Neural cell (in vitro differentiated cells): Measurements from ENCODE around the gene WRAP73. TPM values are rescaled to one million over a fixed set of nuclear protein-coding genes. Genes with fewer than 3 reads are reported as not detected.

Experiments
- H2AFZ ChIP-seq: fragments of 200-600, 300-800 bp; sonication (generic), shearing (Covaris generic); 2 replicates; pipeline ENCODE4 v1.6.0; 2014; ENCODE audit warnings: low read depth, mild to moderate bottlenecking, antibody characterized with exemption, low read length, moderate library complexity
- H3F3A ChIP-seq: fragments of 200-600 bp; shearing (Covaris generic); 2 replicates; pipeline ENCODE4 v1.6.1; 2016; ENCODE audit warnings: mild to moderate bottlenecking, moderate library complexity, mixed read lengths, antibody characterized with exemption, low read length; ENCODE audit not compliant: insufficient read depth, poor library complexity, severe bottlenecking
- H3K27ac ChIP-seq: fragments of 200-600, 300-800 bp; sonication (generic), shearing (Covaris generic); 2 replicates; pipeline ENCODE4 v1.5.1; 2014; ENCODE audit warnings: mild to moderate bottlenecking, low read length, moderate library complexity
- H3K27me3 ChIP-seq: fragments of 300-800, 200-600 bp; sonication (generic), shearing (Covaris generic); 2 replicates; pipeline ENCODE4 v1.6.0; 2014; ENCODE audit warnings: mild to moderate bottlenecking, low read depth, low read length, moderate library complexity; ENCODE audit not compliant: insufficient read depth
- H3K36me3 ChIP-seq: fragments of 300-800, 200-600 bp; sonication (generic), shearing (Covaris generic); 2 replicates; pipeline ENCODE4 v1.5.1; 2014; ENCODE audit warnings: mild to moderate bottlenecking, antibody characterized with exemption, low read length, moderate library complexity; ENCODE audit not compliant: insufficient read depth
- H3K4me2 ChIP-seq: fragments of 300-800, 200-600 bp; sonication (generic), shearing (Covaris generic); 2 replicates; pipeline ENCODE4 v1.6.0; 2014; ENCODE audit warnings: mild to moderate bottlenecking, low read length
- H3K4me3 ChIP-seq: fragments of 300-800, 200-600 bp; sonication (generic), shearing (Covaris generic); 2 replicates; pipeline ENCODE4 v1.5.1; 2014; ENCODE audit warnings: mild to moderate bottlenecking, low read length, moderate library complexity
- H3K79me2 ChIP-seq: fragments of 200-600 bp; shearing (Covaris generic); replicated peaks from 2 replicates; pipeline ENCODE4 v1.6.0; 2014; ENCODE audit warnings: mild to moderate bottlenecking, low read length, moderate library complexity; ENCODE audit not compliant: insufficient read depth
- H3K9ac ChIP-seq: fragments of 300-800, 200-600 bp; sonication (generic), shearing (Covaris generic); 2 replicates; pipeline ENCODE4 v1.6.1; 2016; ENCODE audit warnings: mild to moderate bottlenecking, low read length, mixed read lengths
- H3K9me2 ChIP-seq: fragments of 200-600 bp; shearing (Covaris generic); 2 replicates; pipeline ENCODE4 v1.6.1; 2016; ENCODE audit warnings: mild to moderate bottlenecking, low read length, mixed read lengths; ENCODE audit not compliant: insufficient read depth
- H3K9me3 ChIP-seq: fragments of 200-600, 300-800 bp; sonication (generic), shearing (Covaris generic); 2 replicates; pipeline ENCODE4 v1.6.1; 2016; ENCODE audit warnings: mild to moderate bottlenecking, mixed run types, low read length, moderate library complexity, mixed read lengths
- H4K20me1 ChIP-seq: fragments of 200-600 bp; shearing (Covaris generic); 2 replicates; pipeline ENCODE4 v1.6.1; 2016; ENCODE audit warnings: mild to moderate bottlenecking, mixed run types; ENCODE audit not compliant: insufficient read depth
- CTCF ChIP-seq: fragments of 450-650 bp; IDR thresholded peaks from 2 replicates; pipeline ENCODE4 v1.5.1; 2014; ENCODE audit warnings: antibody characterized with exemption, mild to moderate bottlenecking, moderate library complexity; ENCODE audit not compliant: poor library complexity, severe bottlenecking
- EP300 ChIP-seq: fragments of 450-650 bp; conservative IDR thresholded peaks from 2 replicates; pipeline ENCODE4 v1.6.1; 2014; ENCODE audit warnings: antibody characterized with exemption, mild to moderate bottlenecking, moderate library complexity; ENCODE audit not compliant: poor library complexity, severe bottlenecking
- EZH2 ChIP-seq: fragments of 200-600, 300-800 bp; shearing (Covaris generic), sonication (generic); IDR thresholded peaks from 2 replicates; pipeline ENCODE4 v1.6.1; 2014; ENCODE audit warnings: antibody characterized with exemption, low read length, borderline replicate concordance, mild to moderate bottlenecking; ENCODE audit not compliant: insufficient read depth, poor library complexity, severe bottlenecking
- MXI1 ChIP-seq: fragments of 450-650 bp; conservative IDR thresholded peaks from 2 replicates; pipeline ENCODE4 v1.6.1; 2014; ENCODE audit warnings: antibody characterized with exemption, mild to moderate bottlenecking; ENCODE audit not compliant: poor library complexity, severe bottlenecking
- POLR2AphosphoS5 ChIP-seq: IDR thresholded peaks from 2 replicates; pipeline ENCODE4 v1.6.1; 2012
- RAD21 ChIP-seq: fragments of 450-650 bp; conservative IDR thresholded peaks from 2 replicates; pipeline ENCODE4 v1.6.1; 2014; ENCODE audit warnings: antibody characterized with exemption, mild to moderate bottlenecking, moderate library complexity
- REST ChIP-seq: IDR thresholded peaks from 2 replicates; pipeline ENCODE4 v1.6.1; 2012; ENCODE audit warnings: borderline replicate concordance
- SMC3 ChIP-seq: fragments of 450-650 bp; conservative IDR thresholded peaks from 2 replicates; pipeline ENCODE4 v1.6.1; 2014; ENCODE audit warnings: antibody characterized with exemption, mild to moderate bottlenecking, moderate library complexity; ENCODE audit not compliant: poor library complexity
- TAF1 ChIP-seq: IDR thresholded peaks from 2 replicates; pipeline ENCODE4 v1.6.1; 2012; ENCODE audit warnings: low read depth
- polyA plus RNA-seq: library from polyadenylated mRNA; depleted of rRNA; stranded (reverse); fragments of >200 nt; gene quantifications from 2 replicates; pipeline ENCODE4 v1.2.3, GENCODE V29; 2014

WRAP73 gene
- polyA plus RNA-seq, 1 donor from 2014 or later, result 32.9 TPM

- H3K9me3 ChIP-seq, result no peaks in the 10 kb centered on the region
- H3F3A ChIP-seq, result no peaks in the 10 kb centered on the region
- no peak overlapping the region for H3K9ac ChIP-seq
- H3K4me2 ChIP-seq, result no peak overlapping the region
- H2AFZ ChIP-seq, result no peak overlapping the region
- no peak overlapping the region for H3K27ac ChIP-seq
- no peaks in the 10 kb centered on the region for H3K9me2 ChIP-seq
- no peaks in the 10 kb centered on the region for H3K27me3 ChIP-seq
- no peak overlapping the region for H3K4me3 ChIP-seq
- no peaks in the 10 kb centered on the region for H4K20me1 ChIP-seq
- no peaks in the 10 kb centered on the region for H3K79me2 ChIP-seq
- H3K36me3 ChIP-seq, result no peaks in the 10 kb centered on the region
- no peak for TF ChIP-seq MXI1
- no peak for TF ChIP-seq TAF1
- no peak for TF ChIP-seq POLR2AphosphoS5
- no peak for TF ChIP-seq EZH2
- no peak for TF ChIP-seq EP300
- no peak for TF ChIP-seq RAD21
- no peak for TF ChIP-seq REST
- no peak for TF ChIP-seq SMC3
- no peak for TF ChIP-seq CTCF
Observed at GRCh38 chr1:3631320-3632260, 18.3 kb downstream of the WRAP73 start.

GRCh38 chr1:3630914-3631313 is 19.0 kb downstream of the WRAP73 start:
- TF ChIP-seq EP300 (no peak), SMC3 (no peak), RAD21 (no peak), TAF1 (no peak), POLR2AphosphoS5 (no peak), REST (no peak), MXI1 (no peak)
- H3K79me2 ChIP-seq, result peaks cover under 1% of the 10 kb centered on the region
- H3K4me2 ChIP-seq, result no peak overlapping the region
- H3K27ac ChIP-seq, result no peak overlapping the region
- H3F3A ChIP-seq, result no peaks in the 10 kb centered on the region
- H2AFZ ChIP-seq, result no peak overlapping the region
- H3K36me3 ChIP-seq, result no peaks in the 10 kb centered on the region
- H3K9me2 ChIP-seq, result no peaks in the 10 kb centered on the region
- H3K9ac ChIP-seq, result no peak overlapping the region
- no peak overlapping the region for H3K4me3 ChIP-seq
- H3K9me3 ChIP-seq, result no peaks in the 10 kb centered on the region
- no peaks in the 10 kb centered on the region for H3K27me3 ChIP-seq
- H4K20me1 ChIP-seq, result peaks cover 3% of the 10 kb centered on the region
